GM12865 (cell line): Measurements from ENCODE around the gene GCNA.

Source experiments
- DNase-seq: peaks from one replicate; pipeline ENCODE4 v3.0.0; 2010; ENCODE audit warnings: low read depth
- H3K4me3 ChIP-seq: 2 replicates; pipeline ENCODE4 v1.5.1; 2011; ENCODE audit warnings: mild to moderate bottlenecking, low read depth, low read length, control low read depth
- TF ChIP-seq, protein P1 (sequence below): IDR thresholded peaks from 2 replicates; pipeline ENCODE4 v1.5.1; 2011; ENCODE audit warnings: low read length, control low read depth, low read depth, inconsistent platforms; ENCODE audit not compliant: insufficient read depth; ENCODE audit errors: missing control alignments

GCNA gene, protein sequence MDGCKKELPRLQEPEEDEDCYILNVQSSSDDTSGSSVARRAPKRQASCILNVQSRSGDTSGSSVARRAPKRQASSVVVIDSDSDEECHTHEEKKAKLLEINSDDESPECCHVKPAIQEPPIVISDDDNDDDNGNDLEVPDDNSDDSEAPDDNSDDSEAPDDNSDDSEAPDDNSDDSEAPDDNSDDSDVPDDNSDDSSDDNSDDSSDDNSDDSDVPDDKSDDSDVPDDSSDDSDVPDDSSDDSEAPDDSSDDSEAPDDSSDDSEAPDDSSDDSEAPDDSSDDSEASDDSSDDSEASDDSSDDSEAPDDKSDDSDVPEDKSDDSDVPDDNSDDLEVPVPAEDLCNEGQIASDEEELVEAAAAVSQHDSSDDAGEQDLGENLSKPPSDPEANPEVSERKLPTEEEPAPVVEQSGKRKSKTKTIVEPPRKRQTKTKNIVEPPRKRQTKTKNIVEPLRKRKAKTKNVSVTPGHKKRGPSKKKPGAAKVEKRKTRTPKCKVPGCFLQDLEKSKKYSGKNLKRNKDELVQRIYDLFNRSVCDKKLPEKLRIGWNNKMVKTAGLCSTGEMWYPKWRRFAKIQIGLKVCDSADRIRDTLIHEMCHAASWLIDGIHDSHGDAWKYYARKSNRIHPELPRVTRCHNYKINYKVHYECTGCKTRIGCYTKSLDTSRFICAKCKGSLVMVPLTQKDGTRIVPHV

DNA sequence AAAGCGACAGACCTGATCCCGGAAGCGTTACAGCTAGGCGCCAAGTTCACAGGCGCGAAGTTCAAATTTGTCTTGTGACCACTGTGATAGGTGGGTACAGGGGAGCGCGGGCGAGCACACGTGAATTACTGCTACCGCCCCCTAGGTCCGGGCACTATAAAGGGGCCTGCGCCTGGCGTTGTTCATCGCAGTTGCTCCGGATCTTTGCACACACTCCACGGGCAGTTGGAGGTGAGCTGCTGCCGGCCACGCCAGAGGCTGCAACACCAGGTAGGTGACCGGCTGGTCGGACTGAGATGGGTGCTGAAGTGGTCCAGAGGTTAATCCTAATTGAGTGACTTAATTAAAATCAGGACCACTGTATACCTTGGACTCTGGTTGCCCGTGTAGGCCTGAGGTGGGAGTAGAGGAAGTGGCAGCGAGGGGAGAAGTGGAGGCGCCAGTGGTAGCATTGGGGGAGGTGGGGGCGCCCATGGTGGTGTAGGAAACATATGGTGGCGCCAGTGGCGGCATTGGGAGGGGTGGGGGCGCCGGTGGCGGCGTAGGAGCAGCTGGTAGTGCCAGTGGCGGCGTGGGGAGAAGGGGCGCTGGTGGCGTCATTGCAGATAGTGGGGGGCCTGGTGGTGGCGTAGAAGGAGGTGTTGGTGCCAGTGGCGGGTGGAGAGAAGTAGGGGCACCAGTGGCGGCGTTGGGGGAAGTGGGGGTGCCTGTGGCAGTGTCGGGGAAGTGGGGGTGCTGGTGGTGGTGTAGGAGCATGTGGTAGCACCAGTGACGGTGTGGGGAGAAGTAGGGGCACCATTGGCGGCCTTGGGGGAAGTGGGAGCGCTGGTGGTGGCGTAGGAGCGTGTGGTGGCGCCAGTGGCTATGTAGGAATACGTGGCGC is at the start of gene GCNA:
GCNA (plus strand) TSS at position 185 of the 883 bp plus-strand sequence. CDS start 2,385 bp downstream, outside the sequence.
- no peak within 1 kb of the TSS for H3K4me3 ChIP-seq
- DNase-seq: no peak
- TF ChIP-seq, protein P1, sequence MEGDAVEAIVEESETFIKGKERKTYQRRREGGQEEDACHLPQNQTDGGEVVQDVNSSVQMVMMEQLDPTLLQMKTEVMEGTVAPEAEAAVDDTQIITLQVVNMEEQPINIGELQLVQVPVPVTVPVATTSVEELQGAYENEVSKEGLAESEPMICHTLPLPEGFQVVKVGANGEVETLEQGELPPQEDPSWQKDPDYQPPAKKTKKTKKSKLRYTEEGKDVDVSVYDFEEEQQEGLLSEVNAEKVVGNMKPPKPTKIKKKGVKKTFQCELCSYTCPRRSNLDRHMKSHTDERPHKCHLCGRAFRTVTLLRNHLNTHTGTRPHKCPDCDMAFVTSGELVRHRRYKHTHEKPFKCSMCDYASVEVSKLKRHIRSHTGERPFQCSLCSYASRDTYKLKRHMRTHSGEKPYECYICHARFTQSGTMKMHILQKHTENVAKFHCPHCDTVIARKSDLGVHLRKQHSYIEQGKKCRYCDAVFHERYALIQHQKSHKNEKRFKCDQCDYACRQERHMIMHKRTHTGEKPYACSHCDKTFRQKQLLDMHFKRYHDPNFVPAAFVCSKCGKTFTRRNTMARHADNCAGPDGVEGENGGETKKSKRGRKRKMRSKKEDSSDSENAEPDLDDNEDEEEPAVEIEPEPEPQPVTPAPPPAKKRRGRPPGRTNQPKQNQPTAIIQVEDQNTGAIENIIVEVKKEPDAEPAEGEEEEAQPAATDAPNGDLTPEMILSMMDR: no peak

DNA sequence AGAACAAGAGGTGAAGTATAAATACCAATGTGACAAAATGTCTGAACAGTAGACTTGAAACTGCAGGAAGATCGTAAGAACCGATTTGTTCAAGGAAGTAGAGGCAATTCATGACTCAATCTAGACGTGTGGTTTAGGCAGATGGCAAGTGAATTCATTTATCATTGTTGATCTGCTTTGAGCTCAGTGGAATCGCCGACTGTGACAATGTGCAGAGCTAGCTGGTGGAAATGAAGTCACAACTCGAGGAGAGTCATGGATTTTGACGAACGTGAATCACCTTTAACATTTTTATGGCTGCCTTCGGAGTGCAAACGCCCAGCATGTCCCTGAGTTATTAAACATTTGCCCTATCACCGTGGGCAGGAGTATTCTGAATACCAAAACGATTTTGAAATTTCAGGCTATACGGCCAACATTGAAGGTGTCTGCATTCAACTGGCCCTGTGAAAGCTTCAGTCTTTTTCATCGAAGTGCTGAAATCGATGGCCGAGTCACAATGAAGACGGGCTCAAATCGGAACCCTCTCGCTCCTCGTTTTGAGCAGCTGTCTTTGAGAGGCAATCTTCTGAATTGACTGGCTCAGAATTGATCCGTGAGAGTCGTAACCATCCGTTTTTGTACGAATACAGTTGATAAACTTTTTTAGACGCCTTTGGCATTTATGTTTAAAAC is 46.0 kb upstream of the GCNA start:
- peak overlapping the region; percentile 42 for H3K4me3 ChIP-seq
- TF ChIP-seq, protein P1: no peak
- DNase-seq: peak; percentile 62

DNA sequence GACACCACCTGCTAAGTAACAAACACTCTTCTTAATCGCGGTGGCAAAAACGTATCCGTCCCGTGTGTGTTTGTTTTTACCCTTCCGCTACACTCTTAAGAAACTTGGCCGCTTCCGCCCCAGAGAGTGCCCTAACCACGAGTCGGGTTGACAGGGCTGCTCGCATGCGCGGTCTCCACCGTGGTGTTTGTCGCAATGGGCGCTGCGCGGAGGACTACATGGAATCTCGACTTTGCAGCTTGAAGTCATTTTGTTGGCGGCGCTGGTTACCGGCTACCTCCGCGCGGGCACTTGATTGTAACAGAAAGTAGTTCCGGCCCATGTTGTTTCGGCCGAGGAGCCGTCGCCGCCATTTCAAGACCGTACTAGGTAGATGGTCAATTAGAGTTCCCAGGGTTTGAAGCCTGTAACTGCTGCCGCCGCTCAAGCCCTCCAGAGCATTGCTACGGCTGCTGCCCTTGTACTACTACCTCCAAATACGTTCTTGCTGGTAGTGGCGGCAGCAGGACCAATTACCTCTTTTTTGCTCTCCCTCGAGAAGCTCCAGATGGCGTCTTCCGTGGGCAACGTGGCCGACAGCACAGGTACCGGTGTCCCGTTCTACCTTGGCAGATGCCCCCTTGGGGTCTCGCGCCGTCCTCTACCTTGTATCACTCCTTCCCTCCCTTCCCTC is 45.3 kb upstream of the GCNA start, which contains the start of gene OGT:
OGT (plus strand) TSS at position 352 of the 673 bp plus-strand sequence; CDS start at position 548, 196 bp downstream.
- TF ChIP-seq, protein P1: no peak
- DNase-seq: peak; percentile 99
- peak within 1 kb of the TSS; percentile 85 for H3K4me3 ChIP-seq

DNA sequence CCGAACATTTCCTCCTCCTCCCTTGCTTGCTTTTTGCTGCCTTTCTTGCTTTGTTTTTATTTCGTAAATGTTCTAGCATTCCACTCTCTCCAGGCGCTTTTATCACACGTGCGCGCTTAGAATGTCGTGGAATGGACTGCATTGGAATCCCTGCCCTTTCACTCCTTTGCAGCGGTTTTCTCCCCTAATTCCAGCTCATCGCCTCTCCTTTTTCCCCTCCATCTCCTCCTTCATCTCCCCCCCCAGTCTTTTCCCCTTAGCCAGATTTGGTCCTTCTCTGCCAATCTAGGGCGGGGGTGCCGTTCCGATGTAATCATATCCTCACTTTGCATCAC is 44.8 kb upstream of the GCNA start:
- DNase-seq: no peak
- TF ChIP-seq, protein P1: no peak
- H3K4me3 ChIP-seq: peak overlapping the region; percentile 85

DNA sequence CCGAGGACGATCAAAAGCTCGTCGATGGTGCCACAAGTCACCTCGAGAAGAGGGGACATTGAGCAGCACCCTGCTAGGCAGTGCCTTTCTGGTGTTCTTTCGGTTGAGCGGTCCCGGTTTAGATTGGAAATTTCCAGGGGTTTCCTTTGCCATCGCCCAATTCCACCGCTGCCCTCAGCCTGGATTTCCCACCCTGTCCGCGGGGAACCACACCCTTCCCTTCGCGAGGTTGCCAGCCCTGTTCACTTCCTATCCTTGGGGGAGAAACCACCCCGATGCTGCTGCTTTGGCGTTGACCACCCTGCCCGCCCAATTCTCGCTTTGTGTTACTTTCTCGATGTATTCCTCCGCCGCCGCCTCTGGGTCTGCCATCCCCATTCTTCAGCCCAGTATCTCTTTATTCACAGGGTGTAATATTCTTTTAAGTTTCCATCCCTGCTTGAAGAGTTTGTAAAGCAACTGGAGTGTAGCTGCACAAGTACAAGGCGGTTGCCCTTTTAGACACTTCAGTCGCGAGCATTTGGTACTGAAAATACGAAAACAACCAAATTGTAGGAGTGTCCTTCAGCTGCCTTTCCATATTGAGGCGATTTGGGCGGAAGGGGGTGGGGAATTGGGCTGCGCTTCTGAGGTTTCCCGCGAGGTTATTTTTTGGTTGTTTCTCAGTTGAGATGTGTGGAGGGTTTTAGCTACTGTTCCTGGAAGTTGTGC is 44.2 kb upstream of the GCNA start:
- TF ChIP-seq, protein P1: no peak
- peak overlapping the region; percentile 85 for H3K4me3 ChIP-seq
- DNase-seq: peak; percentile 67
